GM12865 (cell line): ENCODE measurements around the gene MEGF10.

Source experiments
- DNase-seq: peaks from one replicate; pipeline ENCODE4 v3.0.0; 2010; ENCODE audit warnings: low read depth
- H3K4me3 ChIP-seq: 2 replicates; pipeline ENCODE4 v1.5.1; 2011; ENCODE audit warnings: mild to moderate bottlenecking, low read depth, low read length, control low read depth
- CTCF ChIP-seq: IDR thresholded peaks from 2 replicates; pipeline ENCODE4 v1.5.1; 2011; ENCODE audit warnings: low read length, control low read depth, low read depth, inconsistent platforms; ENCODE audit not compliant: insufficient read depth; ENCODE audit errors: missing control alignments

Gene MEGF10

GRCh38 chr5:127275641-127276193, 14.9 kb upstream of the MEGF10 start:
- TF ChIP-seq CTCF = no peak
- H3K4me3 ChIP-seq = no peak overlapping the region
- DNase-seq = no peak

- H3K4me3 ChIP-seq = no peak overlapping the region
- no peak for TF ChIP-seq CTCF
- DNase-seq = no peak
Observed at GRCh38 chr5:127280491-127281220, 9.9 kb upstream of the MEGF10 start.

GRCh38 chr5:127281609-127282008, 9.0 kb upstream of the MEGF10 start:
- no peak overlapping the region for H3K4me3 ChIP-seq

GRCh38 chr5:127288676-127289075, 1.9 kb upstream of the MEGF10 start:
- TF ChIP-seq CTCF = no peak
- no peak overlapping the region for H3K4me3 ChIP-seq
- no peak for DNase-seq

More at GRCh38 chr5:127281609-127282008, 9.0 kb upstream of the MEGF10 start:
- no peak for TF ChIP-seq CTCF
- no peak for DNase-seq

GRCh38 chr5:127290946-127291693, 524 bp downstream of the MEGF10 start:
- DNase-seq = no peak
- no peak for TF ChIP-seq CTCF
- no peak overlapping the region for H3K4me3 ChIP-seq

- H3K4me3 ChIP-seq = no peak overlapping the region
- TF ChIP-seq CTCF = no peak
- no peak for DNase-seq
Observed at GRCh38 chr5:127292030-127292735, 1.6 kb downstream of the MEGF10 start.
